Mesothelial cell of epicardium (in vitro differentiated cells): ENCODE measurements around the gene CREB3L4. TPM values are rescaled to one million over a fixed set of nuclear protein-coding genes. Genes with fewer than 3 reads are reported as not detected.
"Not testable (repeated sequence)": the region's sequence is repeated elsewhere in the genome, so short reads cannot be mapped to it uniquely, and the experiment has no call there.

Experiments
- DNase-seq, 2 experiments: peaks; one replicate each; pipeline ENCODE4 v3.0.0; 2021; ENCODE audit warnings: low spot score in 2 of 2; ENCODE audit not compliant: unreplicated experiment in 2 of 2
- H3K27ac Mint-ChIP-seq: 2 replicates; pipeline ENCODE4 v1.8.0; 2021; ENCODE audit warnings: mixed read lengths
- H3K27me3 Mint-ChIP-seq: 2 replicates; pipeline ENCODE4 v1.8.0; 2021; ENCODE audit warnings: low read depth, mixed read lengths
- H3K36me3 Mint-ChIP-seq: 2 replicates; pipeline ENCODE4 v1.8.0; 2021; ENCODE audit warnings: mixed read lengths
- H3K4me1 Mint-ChIP-seq: 2 replicates; pipeline ENCODE4 v1.8.0; 2021; ENCODE audit warnings: mixed read lengths
- H3K4me3 Mint-ChIP-seq: 2 replicates; pipeline ENCODE4 v1.8.0; 2021; ENCODE audit warnings: mild to moderate bottlenecking, moderate library complexity, mixed read lengths
- H3K9me3 Mint-ChIP-seq: 2 replicates; pipeline ENCODE4 v1.8.0; 2021; ENCODE audit warnings: mixed read lengths
- CTCF ChIP-seq: fragments of 200-600 bp; sonication (generic); IDR thresholded peaks from one replicate; pipeline ENCODE4 v1.5.0; 2021; ENCODE audit warnings: antibody characterized with exemption; ENCODE audit not compliant: unreplicated experiment
- total RNA-seq: library from RNA; stranded (reverse); gene quantifications from 3 replicates; pipeline ENCODE4 v1.2.1, GENCODE V29; 2021

Gene CREB3L4
- total RNA-seq, 1 donor from 2014 or later, result 31.1 TPM

GRCh38 chr1:153978274-153978909, 10.7 kb downstream of the CREB3L4 start:
- H3K4me3 Mint-ChIP-seq, result peak overlapping the region; percentile 97
- TF ChIP-seq CTCF, result no peak
- H3K27ac Mint-ChIP-seq, result peak overlapping the region; percentile 97
- peaks cover 28% of the 10 kb centered on the region for H3K4me1 Mint-ChIP-seq
- peaks cover 17% of the 10 kb centered on the region for H3K36me3 Mint-ChIP-seq
- H3K27me3 Mint-ChIP-seq, result no peaks in the 10 kb centered on the region
- no peaks in the 10 kb centered on the region for H3K9me3 Mint-ChIP-seq
- DNase-seq, result no peak

DNA sequence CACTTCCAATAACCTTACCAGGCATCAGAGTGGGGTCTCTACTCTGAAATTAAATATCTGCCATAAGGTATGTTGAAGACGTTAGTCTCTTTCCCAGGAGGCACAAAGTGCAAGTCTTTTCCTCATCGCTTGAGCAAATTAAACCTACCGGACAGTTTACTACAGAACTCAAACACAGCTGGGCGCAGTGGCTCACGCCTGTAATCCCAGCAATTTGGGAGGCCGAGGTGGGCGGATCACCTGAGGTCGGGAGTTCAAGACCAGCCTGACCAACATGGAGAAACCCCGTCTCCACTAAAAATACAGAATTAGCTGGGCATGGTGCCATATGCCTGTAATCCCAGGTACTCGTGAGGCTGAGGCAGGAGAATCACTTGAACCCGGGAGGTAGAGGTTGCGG, 11.4 kb downstream of the CREB3L4 start:
- not testable (repeated sequence) for H3K27me3 Mint-ChIP-seq, H3K9me3 Mint-ChIP-seq, DNase-seq
- Mint-ChIP-seq H3K27ac (peak overlapping the region; percentile 97), H3K36me3 (peaks cover 16% of the 10 kb centered on the region), H3K4me3 (peak overlapping the region; percentile 97), H3K4me1 (peaks cover 28% of the 10 kb centered on the region)

GRCh38 chr1:153981735-153982134, 14.0 kb downstream of the CREB3L4 start:
- H3K9me3 Mint-ChIP-seq, DNase-seq, H3K36me3 Mint-ChIP-seq, H3K27me3 Mint-ChIP-seq, H3K27ac Mint-ChIP-seq, H3K4me3 Mint-ChIP-seq: not testable (repeated sequence)
- H3K4me1 Mint-ChIP-seq, result peaks cover 37% of the 10 kb centered on the region

DNA sequence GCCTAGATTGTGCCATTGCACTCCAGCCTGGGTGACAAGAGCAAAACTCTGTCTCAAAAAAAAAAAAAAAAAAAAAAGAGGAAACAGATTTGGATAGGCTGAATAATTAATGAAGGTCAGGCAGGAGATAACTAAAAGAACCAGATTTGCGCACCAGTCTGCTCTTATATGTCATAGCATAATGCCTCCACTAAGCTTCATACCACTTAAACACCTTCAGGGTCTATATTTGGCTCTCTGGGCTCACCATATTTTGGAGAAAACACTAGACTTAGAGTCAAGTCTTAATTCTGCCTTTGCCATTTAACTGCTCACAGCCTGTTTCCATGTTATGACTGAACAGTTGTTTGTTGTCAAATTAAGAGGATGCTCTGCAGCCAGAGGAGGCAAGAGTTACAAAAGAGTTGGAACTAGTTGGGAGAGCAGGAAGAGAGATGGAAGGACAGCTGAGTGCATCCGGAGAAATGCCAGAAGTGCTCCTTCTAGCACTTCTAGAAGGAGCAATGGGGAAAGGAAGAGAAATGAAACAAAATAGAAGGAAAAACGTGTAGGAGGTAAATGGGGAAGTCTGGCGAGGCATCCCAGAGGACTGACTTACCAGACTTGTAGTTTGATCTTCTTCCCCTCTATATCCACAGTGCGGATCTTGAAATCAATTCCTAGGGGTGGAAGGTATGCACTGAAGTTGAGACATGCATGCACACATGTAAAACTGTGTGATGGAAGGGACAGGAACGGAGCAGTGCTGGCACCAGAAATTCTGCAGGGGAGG, 16.6 kb downstream of the CREB3L4 start:
- no peaks in the 10 kb centered on the region for H3K9me3 Mint-ChIP-seq
- H3K4me1 Mint-ChIP-seq, result peaks cover 24% of the 10 kb centered on the region
- no peaks in the 10 kb centered on the region for H3K27me3 Mint-ChIP-seq
- H3K27ac Mint-ChIP-seq, result peak overlapping the region; percentile 36
- DNase-seq, result no peak
- peak overlapping the region; percentile 95 for H3K4me3 Mint-ChIP-seq
- peaks cover 8% of the 10 kb centered on the region for H3K36me3 Mint-ChIP-seq
- no peak for TF ChIP-seq CTCF

- H3K27me3 Mint-ChIP-seq, result no peaks in the 10 kb centered on the region
- H3K4me3 Mint-ChIP-seq, result peak overlapping the region; percentile 95
- peaks cover 8% of the 10 kb centered on the region for H3K36me3 Mint-ChIP-seq
- peak overlapping the region; percentile 95 for H3K27ac Mint-ChIP-seq
- peak in 1 of 2 experiments; percentile 41 for DNase-seq
- no peaks in the 10 kb centered on the region for H3K9me3 Mint-ChIP-seq
- peaks cover 26% of the 10 kb centered on the region for H3K4me1 Mint-ChIP-seq
- no peak for TF ChIP-seq CTCF
Observed at GRCh38 chr1:153985341-153985912, 17.7 kb downstream of the CREB3L4 start.

- DNase-seq, result peak; percentile 40 to 74
- Mint-ChIP-seq H3K36me3 (peaks cover 9% of the 10 kb centered on the region), H3K27me3 (no peaks in the 10 kb centered on the region), H3K4me1 (peaks cover 31% of the 10 kb centered on the region), H3K9me3 (no peaks in the 10 kb centered on the region), H3K4me3 (peak within 1 kb of the TSS; percentile 95), H3K27ac (peak within 1 kb of the TSS; percentile 95)
- TF ChIP-seq CTCF, result no peak
Observed at GRCh38 chr1:153985941-153986761, 18.4 kb downstream of the CREB3L4 start, which contains the start of gene RAB13. RAB13 (minus strand) TSS chr1:153986339; CDS start chr1:153986236, 103 bp downstream.
